Measurements from ENCODE around the gene GRIP2.

GRIP2 gene

DNA sequence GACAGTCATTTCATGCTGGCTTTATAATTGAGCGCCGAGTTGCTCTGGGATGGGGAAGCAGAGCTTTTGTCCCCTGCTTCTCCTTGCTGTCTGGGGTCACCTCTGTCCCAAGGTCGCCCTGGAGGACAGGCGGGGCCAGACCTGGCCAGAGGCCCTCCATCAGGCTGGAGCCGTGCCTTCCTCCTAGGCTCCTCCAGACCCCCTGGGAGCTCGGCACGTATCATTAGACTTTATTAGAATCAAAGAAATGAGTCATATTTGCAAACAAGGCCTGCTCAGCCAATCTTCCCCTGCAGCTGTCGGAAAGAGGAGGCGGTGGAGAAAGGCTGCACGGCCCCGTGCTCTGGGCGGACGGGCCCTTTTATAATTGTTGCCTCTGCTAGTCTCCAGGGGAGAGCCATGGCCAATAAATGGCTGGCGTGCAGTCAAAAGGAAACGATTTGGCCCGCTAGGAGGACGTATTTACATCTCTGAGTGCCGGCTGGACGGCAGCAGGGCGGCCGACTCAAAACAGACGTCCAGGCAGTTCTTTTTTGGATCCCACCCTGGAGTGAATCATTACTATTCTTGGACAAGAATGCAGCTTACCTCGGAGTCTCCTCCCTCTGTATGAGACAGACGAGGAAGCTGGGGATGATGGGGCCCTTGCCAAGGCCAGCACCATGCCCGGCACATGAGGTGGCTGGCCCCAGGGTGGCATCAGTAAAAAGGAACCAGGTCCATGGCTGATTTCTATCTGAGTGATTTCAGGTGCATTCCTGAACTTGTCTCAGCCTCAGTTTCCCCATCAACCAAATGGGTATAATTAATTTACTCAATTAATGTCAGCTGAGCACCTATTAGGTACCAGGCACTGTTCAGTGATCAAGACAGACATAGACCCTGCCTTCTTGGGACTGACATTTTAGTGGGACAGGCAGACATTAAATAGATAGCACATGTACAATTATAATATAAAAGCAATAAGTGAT, 87.1 kb downstream of the GRIP2 start:
- no peak for DNase-seq (ENCODE audit: low spot score)

GRCh38 chr3:14451844-14452739, 88.0 kb downstream of the GRIP2 start:
- DNase-seq (ENCODE audit: low spot score): no peak

GRCh38 chr3:14450922-14451606, 89.1 kb downstream of the GRIP2 start:
- no peak for DNase-seq (ENCODE audit: low spot score)

- no peak for DNase-seq (ENCODE audit: low spot score)
Observed at GRCh38 chr3:14450506-14450905, 89.6 kb downstream of the GRIP2 start.

- no peak for DNase-seq (ENCODE audit: low spot score)
Observed at GRCh38 chr3:14448756-14449727, 91.1 kb downstream of the GRIP2 start.

- no peak for DNase-seq (ENCODE audit: low spot score)
Observed at GRCh38 chr3:14448063-14448462, 92.1 kb downstream of the GRIP2 start.

DNA sequence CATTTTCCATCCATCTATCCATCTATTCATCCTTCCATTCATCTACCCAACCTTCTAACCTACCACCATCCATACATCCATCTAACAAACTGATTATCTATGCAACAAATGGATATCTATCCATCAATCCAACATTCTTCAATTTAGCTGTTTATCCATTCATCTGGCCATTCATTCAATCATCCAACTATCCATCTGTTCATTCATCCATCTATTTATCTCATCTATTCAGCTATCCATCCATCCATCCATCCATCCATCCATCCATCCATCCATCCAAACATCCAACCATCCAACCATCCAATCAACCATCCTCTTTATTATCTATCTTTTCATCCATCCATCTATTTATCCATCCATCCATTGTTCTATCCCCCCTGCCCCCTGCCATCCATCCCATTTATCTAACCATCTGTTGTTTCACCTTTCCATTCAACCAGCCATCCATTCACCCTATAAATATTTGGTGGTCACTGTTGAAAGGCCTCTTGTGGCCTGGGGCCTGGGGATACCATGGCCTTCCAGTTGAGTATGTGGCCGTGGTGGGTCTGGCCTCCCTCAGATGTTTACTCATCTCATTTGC, 93.1 kb downstream of the GRIP2 start:
- DNase-seq (ENCODE audit: low spot score): no peak

GRCh38 chr3:14445773-14446172, 94.4 kb downstream of the GRIP2 start:
- DNase-seq (ENCODE audit: low spot score): no peak

- no peak for DNase-seq (ENCODE audit: low spot score)
Observed at GRCh38 chr3:14444380-14444779, 95.8 kb downstream of the GRIP2 start.

DNA sequence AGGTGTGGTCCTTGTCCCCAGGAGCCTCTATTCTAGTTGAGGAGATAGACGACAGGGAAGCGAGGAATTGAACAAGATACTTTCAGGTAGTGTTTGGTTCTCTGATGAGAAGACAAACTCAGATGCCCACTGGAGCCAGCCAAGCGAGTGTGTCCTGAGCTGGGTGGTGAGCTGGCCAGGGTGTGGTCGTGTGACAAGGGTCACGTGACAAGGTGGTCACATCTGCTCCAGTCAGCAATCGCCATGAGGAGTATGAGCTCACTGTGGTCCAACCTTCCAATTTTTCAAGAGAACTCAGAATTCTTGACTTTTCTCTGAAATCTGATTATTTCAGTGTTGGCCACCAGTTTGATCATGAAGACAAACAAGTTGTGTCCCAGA, 98.2 kb downstream of the GRIP2 start:
- no peak for DNase-seq (ENCODE audit: low spot score)

- no peak for DNase-seq (ENCODE audit: low spot score)
Observed at GRCh38 chr3:14441240-14441919, 98.8 kb downstream of the GRIP2 start.

DNA sequence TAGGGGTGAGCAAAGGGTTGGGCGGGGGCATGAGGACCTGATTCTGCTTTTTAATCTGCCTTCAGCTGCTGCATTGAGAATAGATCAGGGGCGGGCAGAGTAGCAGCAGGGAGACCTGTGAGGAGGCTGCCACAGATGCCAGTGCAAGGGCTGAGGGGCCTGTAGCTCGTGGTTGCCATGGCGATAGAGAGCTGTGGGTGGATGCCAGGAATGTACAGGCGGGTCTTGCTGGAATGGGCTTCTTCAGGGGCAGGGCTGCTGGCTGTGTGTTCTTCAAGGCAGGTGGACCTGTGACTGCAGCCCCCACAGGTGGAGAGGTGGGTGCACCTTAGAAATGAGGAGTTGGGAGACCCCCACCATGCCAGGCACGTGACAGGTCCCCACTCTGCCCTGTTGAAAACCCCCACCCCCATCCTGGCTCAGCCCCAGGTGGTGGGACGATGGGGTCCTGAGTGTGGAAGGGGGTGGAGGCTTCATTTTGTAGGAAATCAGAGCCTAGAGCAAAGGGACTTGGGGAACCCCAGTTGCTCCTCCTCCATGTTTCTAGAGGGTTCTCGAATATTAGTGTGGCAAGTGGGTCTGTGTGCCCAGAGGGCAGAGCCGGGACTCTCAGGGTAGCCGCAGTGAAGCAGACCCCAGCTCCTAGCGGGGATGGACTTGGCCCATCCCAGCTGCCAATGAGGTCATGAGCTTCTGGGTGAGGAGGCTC, 99.5 kb downstream of the GRIP2 start:
- no peak for DNase-seq (ENCODE audit: low spot score)

- DNase-seq (ENCODE audit: low spot score): no peak
Observed at GRCh38 chr3:14440168-14440518, 100.0 kb downstream of the GRIP2 start.

DNA sequence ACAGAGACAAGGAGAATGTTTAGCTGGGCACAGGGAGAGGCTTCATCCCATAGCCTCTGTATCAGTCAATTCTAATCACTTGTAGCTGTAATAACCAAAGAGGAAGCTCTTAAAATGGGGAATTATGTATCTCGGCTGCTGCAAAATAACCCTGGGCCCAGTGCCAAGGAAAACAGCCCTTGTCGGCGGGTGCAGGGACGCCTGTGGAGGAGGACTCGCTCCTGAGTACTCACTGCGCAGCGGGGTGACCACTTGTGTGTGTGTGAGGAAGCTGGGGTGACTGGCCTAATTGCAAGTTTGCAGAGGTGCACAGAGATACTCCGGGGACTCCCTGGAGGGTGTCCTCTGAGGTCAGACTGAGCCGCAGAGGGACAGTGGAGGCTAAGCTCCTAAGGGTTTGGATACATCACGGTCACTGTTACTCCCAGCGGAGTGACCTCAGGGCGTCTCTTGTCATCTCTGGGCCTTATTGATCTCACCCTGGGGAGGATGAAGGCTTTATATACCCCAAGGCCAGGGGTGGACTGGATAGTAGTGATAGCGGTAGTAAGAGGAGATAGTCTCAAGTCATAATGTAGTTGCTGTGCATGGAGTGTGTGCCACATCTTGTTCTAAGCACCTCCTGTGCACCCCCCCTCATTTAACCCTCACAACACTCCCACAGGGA, 100.5 kb downstream of the GRIP2 start:
- no peak for DNase-seq (ENCODE audit: low spot score)

Data from activated CD4-positive, alpha-beta T cell treated with anti-CD3 and anti-CD28 coated beads, Interleukin-2, Interleukin-4, amounts not matched to agents 100 ng/mL and 50 ng/mL, durations not matched to agents 16 hours and 8 hours (primary cell).